Measurements from ENCODE around the gene FILIP1L.

The FILIP1L gene

DNA sequence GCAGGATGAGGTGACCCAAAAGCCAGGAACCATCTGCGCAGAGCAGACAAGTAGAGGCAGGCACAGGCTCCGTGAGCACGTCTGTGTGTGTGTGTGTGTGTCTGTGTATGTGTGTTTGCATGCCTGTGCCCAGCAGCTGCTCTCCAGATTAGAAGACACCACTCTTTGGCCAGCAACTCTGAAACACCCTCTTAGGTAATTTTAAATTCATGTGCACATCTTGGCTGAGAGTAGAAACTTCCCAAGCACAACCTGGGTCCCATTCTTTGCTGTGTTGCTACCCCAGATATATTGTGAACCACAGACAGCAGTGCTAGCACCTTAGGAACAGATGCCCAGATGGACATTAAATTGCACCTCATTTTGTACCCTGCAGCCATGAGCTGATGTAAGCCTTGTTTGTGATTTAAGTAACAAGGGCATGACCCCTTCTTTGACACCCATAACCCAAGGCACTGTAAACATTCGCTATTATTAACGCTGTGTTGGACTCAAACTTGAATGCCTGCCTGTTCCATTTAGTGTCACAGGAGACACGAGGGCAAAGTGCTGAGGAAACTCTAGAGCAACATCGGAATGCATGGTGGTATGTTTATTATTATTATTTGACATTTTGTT lies at the start of gene FILIP1L:
TSS of gene FILIP1L (minus strand) at position 89 of the 618 bp plus-strand sequence.
- H3K4me3 ChIP-seq (ENCODE audit: low read depth, low read length): no peak within 1 kb of the TSS
- no peaks in the 10 kb centered on the region for H3K36me3 ChIP-seq (ENCODE audit: control insufficient read depth, insufficient read depth, low read length)
- H3K9ac ChIP-seq (ENCODE audit: low read length): no peak within 1 kb of the TSS
- H3K27ac ChIP-seq (ENCODE audit: low read depth, low read length): no peak within 1 kb of the TSS
- H3K4me1 ChIP-seq (ENCODE audit: control insufficient read depth, insufficient read depth, low read length): no peaks in the 10 kb centered on the region
- H3K9me3 ChIP-seq (ENCODE audit: control insufficient read depth, insufficient read depth, low read depth, low read length): no peaks in the 10 kb centered on the region
- no peaks in the 10 kb centered on the region for H3K27me3 ChIP-seq (ENCODE audit: control insufficient read depth, insufficient read depth, low read length)

DNA sequence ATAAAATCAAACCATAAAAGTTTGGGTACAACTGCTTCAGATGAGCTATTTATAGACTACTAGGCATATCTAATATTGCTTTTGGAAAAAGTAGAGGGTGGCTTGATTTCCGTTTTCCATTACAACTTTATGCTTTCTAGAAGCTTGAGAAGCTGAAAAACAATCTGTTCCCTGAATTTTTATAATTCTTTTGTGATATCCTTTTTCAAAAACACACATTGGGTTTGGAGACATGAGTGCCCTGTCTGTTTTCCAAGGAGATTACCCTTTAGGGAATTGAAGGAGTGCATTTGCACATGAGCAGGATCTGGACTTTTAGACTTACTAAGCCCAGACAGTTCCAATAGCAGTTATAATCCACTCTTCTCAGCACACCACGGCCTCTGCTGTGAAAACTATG lies 49.5 kb upstream of the FILIP1L start:
- Histone ChIP-seq H3K4me3 (ENCODE audit: low read depth, low read length) (no peak overlapping the region), H3K9me3 (ENCODE audit: control insufficient read depth, insufficient read depth, low read depth, low read length) (no peaks in the 10 kb centered on the region), H3K27ac (ENCODE audit: low read depth, low read length) (no peak overlapping the region), H3K4me1 (ENCODE audit: control insufficient read depth, insufficient read depth, low read length) (no peaks in the 10 kb centered on the region), H3K9ac (ENCODE audit: low read length) (no peak overlapping the region), H3K36me3 (ENCODE audit: control insufficient read depth, insufficient read depth, low read length) (0 out of 2 replicates have a peak, but pooled peaks cover 7% of the 10 kb centered on the region), H3K27me3 (ENCODE audit: control insufficient read depth, insufficient read depth, low read length) (no peaks in the 10 kb centered on the region)

DNA sequence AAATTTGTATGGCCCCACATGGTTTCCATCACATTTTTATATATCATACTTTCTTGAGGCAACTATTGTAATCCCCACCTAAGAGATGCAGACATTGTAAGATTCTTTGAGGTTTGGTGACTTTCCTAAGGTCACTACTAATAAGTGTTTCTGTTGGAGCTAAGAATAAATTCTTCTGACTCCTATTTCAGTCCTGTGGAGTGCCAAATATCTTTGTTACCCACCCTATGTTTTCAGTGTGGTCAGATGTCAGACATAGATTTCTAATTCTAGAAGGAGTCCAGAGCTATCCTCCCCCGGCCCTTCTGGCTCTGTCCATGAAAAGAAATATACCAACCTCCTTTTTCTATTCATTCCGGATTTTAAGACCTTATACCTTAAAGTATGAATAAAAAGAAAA lies 46.2 kb upstream of the FILIP1L start:
- Histone ChIP-seq H3K9ac (ENCODE audit: low read length) (no peak overlapping the region), H3K4me3 (ENCODE audit: low read depth, low read length) (no peak overlapping the region), H3K4me1 (ENCODE audit: control insufficient read depth, insufficient read depth, low read length) (no peaks in the 10 kb centered on the region), H3K9me3 (ENCODE audit: control insufficient read depth, insufficient read depth, low read depth, low read length) (peaks cover 3% of the 10 kb centered on the region), H3K27me3 (ENCODE audit: control insufficient read depth, insufficient read depth, low read length) (no peaks in the 10 kb centered on the region), H3K36me3 (ENCODE audit: control insufficient read depth, insufficient read depth, low read length) (0 out of 2 replicates have a peak, but pooled peaks cover 2% of the 10 kb centered on the region), H3K27ac (ENCODE audit: low read depth, low read length) (no peak overlapping the region)

DNA sequence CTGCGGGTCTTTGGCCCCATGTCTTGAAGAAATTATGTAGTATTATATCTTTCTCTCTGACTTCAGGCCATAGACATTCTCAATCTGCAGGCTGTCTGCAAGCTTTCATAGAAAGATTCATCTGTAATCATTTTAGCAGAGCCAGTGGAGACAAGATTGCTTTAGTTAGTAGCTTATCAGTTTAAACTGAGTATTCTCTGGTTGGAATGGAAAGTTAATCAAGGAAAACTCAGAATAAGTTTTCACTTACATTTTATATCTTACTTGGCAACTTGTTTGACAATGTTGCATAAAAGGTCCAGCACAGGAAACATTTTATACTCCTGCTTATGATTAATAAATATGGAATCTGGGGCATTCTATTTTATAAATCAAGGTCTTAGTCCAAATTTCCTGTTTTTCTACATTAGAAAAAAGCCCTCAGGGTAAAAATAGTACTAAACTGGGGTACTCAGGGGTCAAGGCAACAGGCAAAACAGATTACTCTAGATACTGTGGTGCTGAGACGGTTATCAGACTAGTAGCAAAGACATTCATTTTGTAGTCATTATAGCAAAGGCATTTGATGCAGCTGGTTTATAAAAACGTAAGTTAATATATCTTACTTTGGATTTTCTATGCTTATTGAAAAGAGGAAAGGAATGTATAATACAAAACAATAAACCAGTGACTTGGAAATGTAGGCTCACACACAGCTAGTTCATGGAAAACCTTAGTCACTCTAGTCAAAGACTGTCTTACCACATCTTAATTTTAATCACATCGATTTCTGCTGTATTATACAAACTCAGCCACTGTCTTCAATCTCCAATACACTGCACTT lies 45.2 kb upstream of the FILIP1L start:
- 0 out of 2 replicates have a peak, but pooled peaks cover 2% of the 10 kb centered on the region for H3K36me3 ChIP-seq (ENCODE audit: control insufficient read depth, insufficient read depth, low read length)
- H3K9me3 ChIP-seq (ENCODE audit: control insufficient read depth, insufficient read depth, low read depth, low read length): peaks cover 9% of the 10 kb centered on the region
- no peak overlapping the region for H3K9ac ChIP-seq (ENCODE audit: low read length)
- H3K27ac ChIP-seq (ENCODE audit: low read depth, low read length): no peak overlapping the region
- no peaks in the 10 kb centered on the region for H3K27me3 ChIP-seq (ENCODE audit: control insufficient read depth, insufficient read depth, low read length)
- H3K4me1 ChIP-seq (ENCODE audit: control insufficient read depth, insufficient read depth, low read length): no peaks in the 10 kb centered on the region
- no peak overlapping the region for H3K4me3 ChIP-seq (ENCODE audit: low read depth, low read length)

DNA sequence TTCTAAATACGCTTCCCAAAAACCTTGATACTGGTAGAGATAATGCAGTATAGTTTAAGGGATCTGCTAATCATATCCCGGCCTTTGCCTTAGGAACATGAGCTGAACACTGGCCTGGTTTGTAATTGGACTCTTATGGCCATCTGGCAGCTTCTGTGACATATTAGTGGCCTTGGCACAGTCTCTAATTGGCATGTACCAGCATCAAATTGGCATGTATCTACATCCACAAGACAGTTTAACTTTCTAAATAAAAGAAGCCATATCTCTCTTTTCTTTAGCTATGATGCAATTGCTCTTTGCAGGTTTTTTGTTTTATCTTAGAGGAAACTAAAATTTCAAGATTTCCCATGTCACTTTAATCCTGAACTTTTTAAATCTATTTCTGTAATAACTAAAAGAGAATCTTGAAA lies 44.6 kb upstream of the FILIP1L start:
- no peak overlapping the region for H3K9ac ChIP-seq (ENCODE audit: low read length)
- H3K36me3 ChIP-seq (ENCODE audit: control insufficient read depth, insufficient read depth, low read length): 0 out of 2 replicates have a peak, but pooled peaks cover 2% of the 10 kb centered on the region
- H3K27me3 ChIP-seq (ENCODE audit: control insufficient read depth, insufficient read depth, low read length): no peaks in the 10 kb centered on the region
- no peaks in the 10 kb centered on the region for H3K4me1 ChIP-seq (ENCODE audit: control insufficient read depth, insufficient read depth, low read length)
- H3K27ac ChIP-seq (ENCODE audit: low read depth, low read length): no peak overlapping the region
- no peak overlapping the region for H3K4me3 ChIP-seq (ENCODE audit: low read depth, low read length)
- H3K9me3 ChIP-seq (ENCODE audit: control insufficient read depth, insufficient read depth, low read depth, low read length): peaks cover 9% of the 10 kb centered on the region

DNA sequence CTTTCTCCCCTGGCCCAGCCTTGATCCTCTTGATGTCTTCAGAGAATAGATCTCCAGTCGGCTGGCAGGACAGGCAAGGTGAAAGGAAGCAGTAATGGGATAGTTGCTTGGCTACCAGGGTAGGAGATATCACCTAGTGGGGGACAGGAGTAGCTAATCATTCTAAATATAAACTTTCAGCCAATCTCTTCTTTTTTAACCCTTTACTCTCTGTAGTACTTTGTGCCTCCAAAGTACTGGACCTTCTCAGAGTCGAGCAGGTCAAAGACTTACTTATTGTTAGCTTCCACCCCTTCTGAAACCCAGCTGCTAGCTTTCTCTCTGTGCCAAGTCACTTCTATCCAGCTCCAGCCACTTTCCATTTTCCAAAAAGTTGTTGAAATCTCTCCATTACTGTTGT lies 43.4 kb upstream of the FILIP1L start:
- H3K27ac ChIP-seq (ENCODE audit: low read depth, low read length): no peak overlapping the region
- H3K9ac ChIP-seq (ENCODE audit: low read length): no peak overlapping the region
- no peaks in the 10 kb centered on the region for H3K4me1 ChIP-seq (ENCODE audit: control insufficient read depth, insufficient read depth, low read length)
- peaks cover 9% of the 10 kb centered on the region for H3K9me3 ChIP-seq (ENCODE audit: control insufficient read depth, insufficient read depth, low read depth, low read length)
- 0 out of 2 replicates have a peak, but pooled peaks cover 2% of the 10 kb centered on the region for H3K36me3 ChIP-seq (ENCODE audit: control insufficient read depth, insufficient read depth, low read length)
- H3K27me3 ChIP-seq (ENCODE audit: control insufficient read depth, insufficient read depth, low read length): no peaks in the 10 kb centered on the region
- H3K4me3 ChIP-seq (ENCODE audit: low read depth, low read length): no peak overlapping the region

DNA sequence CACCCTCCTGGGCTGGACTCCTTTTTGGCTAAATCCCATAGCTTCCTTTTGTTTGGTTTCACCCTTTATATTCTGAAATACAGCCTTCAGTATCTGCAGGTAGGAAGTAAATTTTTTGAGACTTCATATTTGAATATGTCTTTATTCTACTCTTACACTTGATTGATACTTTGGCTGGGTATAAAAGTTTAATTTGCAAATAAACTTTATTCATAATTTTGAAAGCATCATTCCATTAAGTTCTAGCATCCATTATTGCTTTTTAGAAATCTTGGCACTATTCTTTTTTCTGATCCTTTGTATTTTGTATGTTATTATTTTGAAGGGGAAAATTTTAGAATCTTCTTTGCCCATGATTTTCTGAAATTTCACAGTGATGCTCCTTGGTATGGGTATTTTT lies 41.3 kb upstream of the FILIP1L start:
- Histone ChIP-seq H3K4me1 (ENCODE audit: control insufficient read depth, insufficient read depth, low read length) (no peaks in the 10 kb centered on the region), H3K9me3 (ENCODE audit: control insufficient read depth, insufficient read depth, low read depth, low read length) (peaks cover 9% of the 10 kb centered on the region), H3K4me3 (ENCODE audit: low read depth, low read length) (no peak overlapping the region), H3K27ac (ENCODE audit: low read depth, low read length) (no peak overlapping the region), H3K36me3 (ENCODE audit: control insufficient read depth, insufficient read depth, low read length) (0 out of 2 replicates have a peak, but pooled peaks cover 2% of the 10 kb centered on the region), H3K27me3 (ENCODE audit: control insufficient read depth, insufficient read depth, low read length) (no peaks in the 10 kb centered on the region), H3K9ac (ENCODE audit: low read length) (no peak overlapping the region)

DNA sequence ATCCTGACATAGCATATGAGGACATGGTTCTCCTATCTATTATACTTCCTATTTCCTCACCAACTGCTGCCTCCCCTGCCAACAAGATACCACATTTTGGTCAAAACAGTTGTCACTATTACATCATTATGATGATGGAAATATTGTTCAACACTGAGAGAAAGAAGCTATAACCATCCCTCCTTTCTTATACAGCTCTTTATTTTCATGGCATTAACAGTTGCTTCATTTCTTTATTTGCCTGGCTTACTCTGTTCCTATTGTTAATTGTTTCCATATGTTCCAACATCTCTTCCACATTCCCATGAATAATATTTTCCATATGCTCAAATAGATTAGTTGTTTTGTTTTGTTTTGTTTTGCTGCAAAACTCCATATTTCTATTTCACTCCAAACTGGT lies 40.8 kb upstream of the FILIP1L start:
- Histone ChIP-seq H3K4me3 (ENCODE audit: low read depth, low read length) (no peak overlapping the region), H3K36me3 (ENCODE audit: control insufficient read depth, insufficient read depth, low read length) (0 out of 2 replicates have a peak, but pooled peaks cover under 1% of the 10 kb centered on the region), H3K27ac (ENCODE audit: low read depth, low read length) (no peak overlapping the region), H3K27me3 (ENCODE audit: control insufficient read depth, insufficient read depth, low read length) (no peaks in the 10 kb centered on the region), H3K9me3 (ENCODE audit: control insufficient read depth, insufficient read depth, low read depth, low read length) (peaks cover 9% of the 10 kb centered on the region), H3K9ac (ENCODE audit: low read length) (no peak overlapping the region), H3K4me1 (ENCODE audit: control insufficient read depth, insufficient read depth, low read length) (no peaks in the 10 kb centered on the region)

DNA sequence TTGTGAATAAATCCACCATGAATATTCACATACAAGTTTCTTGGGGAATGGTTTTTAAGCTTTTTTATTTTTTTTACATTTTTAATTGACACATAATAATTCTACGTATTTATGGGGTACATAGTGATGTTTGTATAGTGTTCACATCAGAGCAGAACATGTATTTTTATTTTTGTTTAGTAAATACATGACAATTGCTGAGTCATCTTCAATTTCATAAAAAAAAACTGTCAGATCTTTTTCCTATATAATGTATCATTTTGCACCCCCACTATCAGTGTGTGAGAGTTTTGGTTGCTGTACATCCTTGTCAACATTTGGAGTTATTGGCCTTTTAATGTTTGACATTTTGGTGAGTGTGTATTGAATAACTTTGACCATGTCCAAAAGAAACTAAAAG lies 39.9 kb upstream of the FILIP1L start:
- Histone ChIP-seq H3K9me3 (ENCODE audit: control insufficient read depth, insufficient read depth, low read depth, low read length) (peaks cover 9% of the 10 kb centered on the region), H3K4me3 (ENCODE audit: low read depth, low read length) (no peak overlapping the region), H3K27ac (ENCODE audit: low read depth, low read length) (no peak overlapping the region), H3K36me3 (ENCODE audit: control insufficient read depth, insufficient read depth, low read length) (no peaks in the 10 kb centered on the region), H3K9ac (ENCODE audit: low read length) (no peak overlapping the region), H3K27me3 (ENCODE audit: control insufficient read depth, insufficient read depth, low read length) (no peaks in the 10 kb centered on the region), H3K4me1 (ENCODE audit: control insufficient read depth, insufficient read depth, low read length) (peaks cover 3% of the 10 kb centered on the region; the same call in 1 of the 2 replicates)

DNA sequence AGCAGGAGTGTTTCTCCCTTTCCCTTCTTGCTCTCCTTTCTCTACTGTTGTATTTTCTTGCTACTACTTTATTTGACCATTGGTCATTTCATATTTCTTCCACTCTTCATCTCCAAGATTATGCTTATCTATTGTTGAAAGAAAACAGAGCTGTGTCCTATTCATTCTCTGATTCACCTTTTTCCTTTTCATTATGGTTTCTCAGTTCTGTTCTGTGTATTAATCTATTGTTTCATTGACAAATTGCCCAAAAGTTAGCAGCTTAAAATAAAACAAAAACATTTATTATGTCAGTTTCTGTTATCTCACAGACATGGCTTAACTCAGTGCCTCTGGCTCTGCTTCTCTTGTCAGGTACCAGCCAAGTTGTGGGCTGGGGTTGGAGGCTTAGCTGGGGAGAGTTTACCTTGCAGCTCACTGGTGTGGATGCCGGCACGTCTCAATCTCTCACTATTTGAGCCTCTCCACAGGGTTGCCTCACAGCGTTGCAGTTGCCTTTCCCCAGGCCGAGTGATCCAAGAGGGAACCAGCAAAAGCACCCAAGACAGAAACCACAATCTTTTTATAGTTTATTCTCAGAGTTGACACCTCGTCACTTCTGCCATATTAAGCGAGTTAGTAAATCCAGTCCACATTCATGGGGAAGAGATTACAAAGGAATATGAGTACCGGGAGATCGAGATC lies 36.9 kb upstream of the FILIP1L start:
- H3K4me3 ChIP-seq (ENCODE audit: low read depth, low read length): no peak overlapping the region
- no peak overlapping the region for H3K27ac ChIP-seq (ENCODE audit: low read depth, low read length)
- H3K4me1 ChIP-seq (ENCODE audit: control insufficient read depth, insufficient read depth, low read length): peaks cover 3% of the 10 kb centered on the region; the same call in 1 of the 2 replicates
- H3K9ac ChIP-seq (ENCODE audit: low read length): no peak overlapping the region
- peaks cover 9% of the 10 kb centered on the region for H3K9me3 ChIP-seq (ENCODE audit: control insufficient read depth, insufficient read depth, low read depth, low read length)
- H3K27me3 ChIP-seq (ENCODE audit: control insufficient read depth, insufficient read depth, low read length): no peaks in the 10 kb centered on the region
- no peaks in the 10 kb centered on the region for H3K36me3 ChIP-seq (ENCODE audit: control insufficient read depth, insufficient read depth, low read length)

DNA sequence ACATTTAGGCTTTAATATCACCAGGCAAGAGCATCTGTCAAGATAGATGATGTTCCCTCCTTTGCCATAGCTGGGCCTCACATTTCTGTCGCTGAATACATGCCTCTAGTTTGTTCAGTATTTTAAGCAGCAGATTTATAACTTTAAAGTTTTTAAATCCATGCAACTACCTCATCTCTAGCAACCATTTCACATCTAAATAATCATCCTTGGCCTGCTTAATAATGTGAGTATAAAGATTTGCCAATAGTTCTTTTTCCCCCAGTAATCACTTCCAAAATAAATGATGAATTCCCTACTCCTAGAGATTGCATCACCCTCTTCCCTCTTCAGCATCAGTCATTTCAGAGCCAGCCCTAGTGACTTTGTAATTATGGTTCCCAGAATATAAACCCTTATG lies 36.2 kb upstream of the FILIP1L start:
- Histone ChIP-seq H3K4me1 (ENCODE audit: control insufficient read depth, insufficient read depth, low read length) (peaks cover 3% of the 10 kb centered on the region; the same call in 1 of the 2 replicates), H3K27ac (ENCODE audit: low read depth, low read length) (no peak overlapping the region), H3K9me3 (ENCODE audit: control insufficient read depth, insufficient read depth, low read depth, low read length) (peaks cover 6% of the 10 kb centered on the region), H3K9ac (ENCODE audit: low read length) (no peak overlapping the region), H3K36me3 (ENCODE audit: control insufficient read depth, insufficient read depth, low read length) (no peaks in the 10 kb centered on the region), H3K27me3 (ENCODE audit: control insufficient read depth, insufficient read depth, low read length) (no peaks in the 10 kb centered on the region), H3K4me3 (ENCODE audit: low read depth, low read length) (no peak overlapping the region)

All from HUES6 (cell line).